ENCODE data around the gene CCDC74A.
"Not testable (repeated sequence)": the region's sequence is repeated elsewhere in the genome, so short reads cannot be mapped to it uniquely, and the experiment has no call there.

Gene CCDC74A

GRCh38 chr2:131527131-131528001, at the start of gene CCDC74A:
Gene CCDC74A (plus strand): TSS chr2:131527888. CDS start chr2:131527971, 83 bp downstream.
- peak; percentile 76 for DNase-seq

DNA sequence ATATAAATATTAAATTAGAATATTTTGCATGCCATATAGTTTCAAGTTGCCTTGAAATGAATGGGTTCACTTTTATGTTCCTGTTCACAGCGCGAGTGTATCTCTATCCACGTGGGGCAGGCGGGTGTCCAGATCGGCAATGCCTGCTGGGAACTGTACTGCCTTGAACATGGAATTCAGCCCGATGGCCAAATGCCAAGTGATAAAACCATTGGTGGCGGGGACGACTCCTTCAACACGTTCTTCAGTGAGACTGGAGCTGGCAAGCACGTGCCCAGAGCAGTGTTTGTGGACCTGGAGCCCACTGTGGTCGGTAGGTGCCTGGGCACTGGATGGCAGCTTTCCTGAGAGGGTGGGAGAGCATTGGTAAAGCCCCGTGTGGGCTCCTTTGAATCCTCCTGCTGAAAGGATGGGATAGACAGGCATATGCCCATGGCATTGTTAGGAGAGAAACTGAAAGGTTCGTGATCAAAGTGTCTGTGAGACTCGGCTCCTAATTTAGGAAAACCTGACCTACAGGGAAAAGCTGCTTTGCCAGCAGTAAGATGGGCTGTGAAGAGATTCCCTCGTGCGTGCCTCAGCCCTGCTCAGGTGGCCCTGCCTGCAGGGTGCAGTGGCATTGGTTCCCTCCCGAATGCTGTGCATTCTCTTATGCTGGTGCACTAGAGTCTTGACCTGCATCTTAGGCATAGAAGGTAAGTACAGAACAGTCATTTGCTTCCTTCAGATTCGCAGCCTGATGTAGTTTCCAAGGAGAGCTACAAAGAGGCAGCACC, 49.4 kb upstream of the CCDC74A start:
- DNase-seq, result not testable (repeated sequence)

- not testable (repeated sequence) for DNase-seq
These were observed 48.7 kb upstream of the CCDC74A start for GRCh38 chr2:131478850-131479461.

GRCh38 chr2:131480351-131480750, 47.3 kb upstream of the CCDC74A start:
- DNase-seq, result not testable (repeated sequence)

GRCh38 chr2:131482506-131483155, 45.1 kb upstream of the CCDC74A start:
- DNase-seq, result not testable (repeated sequence)

DNA sequence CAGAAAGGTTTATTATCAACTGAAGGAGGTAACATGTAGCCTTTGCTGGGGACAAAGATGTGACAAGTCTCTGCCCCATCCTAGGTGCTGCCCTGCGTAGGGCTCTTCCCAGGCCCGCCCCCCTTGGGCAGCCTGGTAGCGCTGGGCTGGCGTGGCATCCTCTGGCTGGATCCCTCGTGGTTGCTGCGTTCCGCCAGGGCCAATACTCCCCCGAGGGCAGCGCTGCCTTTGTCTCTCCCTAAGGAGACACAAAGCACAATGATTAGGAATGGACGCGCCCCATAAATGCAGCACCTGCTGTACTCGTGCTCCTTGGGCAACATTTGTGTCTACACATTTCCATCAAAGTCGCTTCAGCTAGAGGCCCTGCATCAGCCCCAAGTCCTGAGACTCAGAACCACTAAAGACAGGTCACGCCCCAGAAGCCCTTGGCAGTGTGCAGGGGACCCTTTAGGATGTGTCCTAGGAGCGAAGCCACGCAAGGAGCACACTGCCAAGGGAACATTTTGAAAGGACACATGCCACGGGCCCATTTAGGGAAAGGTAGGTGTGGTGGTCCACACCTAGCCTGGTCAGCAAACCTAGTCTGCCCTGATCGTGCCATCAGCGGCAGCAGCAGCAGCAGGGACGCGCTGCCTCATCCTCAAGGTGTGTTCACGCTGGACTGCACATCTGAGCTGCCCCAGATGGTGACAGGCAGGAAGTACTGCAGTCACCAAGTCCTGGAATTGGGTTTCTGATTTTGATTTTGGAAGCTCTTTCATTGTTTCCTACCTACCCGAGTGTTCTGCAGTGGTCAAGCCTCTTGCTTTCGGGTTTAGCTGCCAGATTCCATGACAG, 43.5 kb upstream of the CCDC74A start:
- DNase-seq, result not testable (repeated sequence)

GRCh38 chr2:131484906-131485460, 42.7 kb upstream of the CCDC74A start:
- not testable (repeated sequence) for DNase-seq

GRCh38 chr2:131486201-131486902, 41.3 kb upstream of the CCDC74A start:
- not testable (repeated sequence) for DNase-seq

DNA sequence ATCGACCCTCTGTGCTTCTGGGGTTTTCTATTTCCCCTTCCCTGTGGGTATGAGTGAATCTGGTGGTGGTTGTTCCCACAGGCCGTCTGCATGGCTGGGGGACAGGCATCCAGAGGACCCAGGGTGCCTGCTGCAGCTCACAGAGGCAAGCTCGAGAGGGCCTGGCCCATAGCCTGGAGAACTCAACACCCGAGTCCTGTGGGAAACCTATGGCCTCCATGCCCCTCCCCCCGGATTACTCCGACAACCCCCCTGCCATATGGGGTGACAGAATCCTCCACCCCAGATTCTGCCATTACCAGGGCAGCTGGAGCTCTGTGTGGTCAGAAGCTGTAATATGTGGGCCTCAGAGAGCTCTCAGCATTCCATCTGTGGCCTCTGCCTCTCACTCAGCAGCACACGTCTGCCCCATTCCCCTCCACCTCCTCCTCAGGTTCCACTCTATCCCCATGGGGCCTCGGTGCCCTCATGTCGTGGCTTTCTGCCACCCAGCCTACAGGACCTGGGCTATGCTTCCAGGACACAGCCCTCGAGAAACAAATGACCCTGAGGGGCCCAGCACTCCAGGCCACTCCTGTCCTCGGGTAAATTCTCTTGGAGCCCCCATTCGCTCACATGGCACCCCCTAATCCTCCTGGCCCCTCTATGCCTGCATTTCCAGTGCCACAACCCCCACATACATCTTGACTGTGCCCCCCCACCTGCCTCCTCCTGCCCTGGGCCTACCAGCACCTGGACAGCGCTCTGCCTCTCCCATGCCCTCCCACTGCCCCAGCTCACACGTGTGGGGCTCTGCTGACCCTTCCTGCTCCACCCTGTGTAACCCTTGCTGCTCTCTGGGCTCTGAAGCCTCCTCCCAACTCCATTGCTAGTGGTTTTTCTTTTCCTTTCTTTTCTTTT, 39.1 kb upstream of the CCDC74A start:
- peak; percentile 83 for DNase-seq

DNA sequence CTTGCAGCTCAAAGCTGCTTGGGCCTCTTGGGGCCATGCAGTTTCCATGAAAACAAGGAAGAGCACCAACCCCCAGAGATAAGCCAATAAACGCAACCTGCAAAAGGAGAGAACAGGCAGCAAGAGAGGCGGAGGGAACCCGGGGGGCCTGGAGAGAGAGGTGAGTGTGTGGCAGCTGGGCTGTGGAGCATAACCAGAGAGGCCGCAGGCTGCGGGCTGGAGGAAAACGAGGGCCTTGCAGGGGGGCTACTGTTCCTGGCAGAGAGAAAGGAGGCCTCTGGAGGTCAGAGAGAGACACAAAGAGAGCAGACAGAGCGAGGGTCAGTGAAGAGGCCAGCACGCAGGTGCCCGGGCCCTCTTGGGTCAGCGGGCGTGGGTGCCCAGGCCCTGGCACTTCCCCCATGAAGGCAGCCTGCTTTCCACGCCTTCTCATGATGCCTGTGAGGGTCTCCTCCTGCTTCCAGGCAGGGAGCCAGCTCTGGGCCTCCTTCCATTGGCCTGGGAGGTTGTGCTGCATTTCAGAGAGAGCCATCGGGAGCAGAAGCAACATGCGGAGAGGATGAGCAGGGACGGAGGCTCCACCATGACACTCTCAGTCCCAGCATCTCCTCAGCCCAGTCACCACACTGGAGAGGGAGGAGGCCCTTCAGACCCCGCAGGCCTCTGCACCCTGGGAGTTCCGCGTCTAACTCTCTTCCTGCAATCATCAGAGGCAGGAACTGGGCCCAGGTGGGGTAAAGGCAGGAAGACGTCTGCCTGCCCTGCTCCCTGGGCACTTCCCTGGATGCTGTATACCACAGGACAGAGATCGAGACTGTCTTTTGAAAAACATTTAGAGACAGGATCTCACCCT, 36.8 kb upstream of the CCDC74A start:
- DNase-seq, result peak; percentile 81

DNA sequence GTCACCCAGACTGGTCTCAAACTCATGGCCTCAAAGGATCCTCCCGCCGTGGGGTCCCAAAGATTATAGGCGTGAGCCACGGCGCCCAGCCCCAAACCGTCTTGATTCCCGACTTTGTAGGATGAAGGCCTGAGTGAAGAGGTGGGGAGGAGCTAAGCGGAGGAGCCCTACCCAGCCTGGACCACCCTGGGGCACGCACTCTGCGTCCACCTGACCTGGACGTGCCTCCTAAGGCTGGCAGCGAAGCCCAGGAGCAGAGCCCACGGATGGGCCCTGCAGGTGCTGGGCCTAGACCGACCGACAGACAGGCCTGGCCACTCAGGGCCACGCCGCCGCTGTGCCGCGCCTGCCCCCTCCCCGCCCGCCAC, 36.2 kb upstream of the CCDC74A start:
- peak; percentile 52 for DNase-seq

DNA sequence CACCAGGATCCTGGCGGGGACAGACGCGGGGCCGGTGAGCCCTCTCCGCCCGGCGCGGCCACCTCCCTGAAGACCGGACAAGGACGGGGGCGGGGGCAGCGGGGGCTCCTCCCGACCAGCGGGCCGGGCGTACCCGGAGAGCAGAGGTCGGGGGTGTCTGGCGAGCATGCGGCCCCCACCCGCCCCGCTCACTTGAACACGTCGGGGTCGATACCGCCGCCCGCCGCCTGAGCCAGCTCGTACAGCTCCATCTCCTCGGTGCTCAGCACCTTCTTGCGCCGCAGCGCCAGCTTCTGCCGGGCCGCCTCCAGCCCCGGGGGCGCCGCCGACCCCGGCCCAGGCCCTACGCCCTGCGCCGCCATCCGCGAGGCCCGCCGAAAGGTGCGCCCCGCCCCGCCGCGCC, 35.7 kb upstream of the CCDC74A start, which contains the start of gene MZT2A:
TSS of gene MZT2A (minus strand) at position 383 of the 403 bp plus-strand sequence. CDS start at position 362, 21 bp downstream.
- DNase-seq, result not testable (repeated sequence)

- peak; percentile 98 for DNase-seq
These were observed 35.1 kb upstream of the CCDC74A start for GRCh38 chr2:131492418-131493198.

DNA sequence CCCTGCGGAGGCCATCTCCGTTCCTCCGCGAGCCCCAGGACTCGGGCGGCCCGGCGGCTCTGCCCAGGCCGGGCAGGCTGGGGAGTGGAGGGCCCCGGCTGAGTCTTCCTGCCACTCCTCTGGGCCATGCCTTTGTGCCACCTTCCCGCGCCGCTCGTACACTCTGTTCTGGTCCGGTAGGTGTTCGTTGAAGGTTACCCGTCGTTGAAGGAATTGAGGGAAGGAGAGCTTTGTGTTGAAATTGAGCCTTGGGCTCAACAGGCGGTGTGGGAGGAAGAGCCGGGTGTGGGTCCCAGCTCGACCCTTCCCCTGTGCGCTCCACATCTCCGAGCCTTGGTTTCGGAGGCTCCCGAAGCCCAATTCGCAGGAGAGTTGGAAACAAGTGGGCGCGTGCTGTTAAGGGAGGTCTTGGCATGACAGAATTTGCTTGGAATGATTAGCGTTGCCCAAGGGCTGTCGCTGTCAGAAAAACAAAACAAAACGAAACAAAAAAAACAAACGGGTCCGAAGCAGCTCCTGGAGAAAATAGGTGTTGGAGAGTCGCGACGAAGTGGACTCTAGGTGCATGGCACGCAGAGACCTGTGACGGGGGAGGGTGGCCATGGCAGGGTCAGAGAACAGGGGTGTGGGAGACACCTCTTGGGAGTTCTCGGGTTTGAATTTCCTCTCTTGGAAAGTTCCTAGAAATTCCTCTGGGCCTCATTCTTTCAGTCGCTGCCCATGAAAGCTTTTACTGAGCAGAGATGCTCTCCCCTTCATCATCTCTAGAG, 34.3 kb upstream of the CCDC74A start:
- DNase-seq, result peak; percentile 39

GRCh38 chr2:131495506-131495905, 32.2 kb upstream of the CCDC74A start:
- not testable (repeated sequence) for DNase-seq

DNA sequence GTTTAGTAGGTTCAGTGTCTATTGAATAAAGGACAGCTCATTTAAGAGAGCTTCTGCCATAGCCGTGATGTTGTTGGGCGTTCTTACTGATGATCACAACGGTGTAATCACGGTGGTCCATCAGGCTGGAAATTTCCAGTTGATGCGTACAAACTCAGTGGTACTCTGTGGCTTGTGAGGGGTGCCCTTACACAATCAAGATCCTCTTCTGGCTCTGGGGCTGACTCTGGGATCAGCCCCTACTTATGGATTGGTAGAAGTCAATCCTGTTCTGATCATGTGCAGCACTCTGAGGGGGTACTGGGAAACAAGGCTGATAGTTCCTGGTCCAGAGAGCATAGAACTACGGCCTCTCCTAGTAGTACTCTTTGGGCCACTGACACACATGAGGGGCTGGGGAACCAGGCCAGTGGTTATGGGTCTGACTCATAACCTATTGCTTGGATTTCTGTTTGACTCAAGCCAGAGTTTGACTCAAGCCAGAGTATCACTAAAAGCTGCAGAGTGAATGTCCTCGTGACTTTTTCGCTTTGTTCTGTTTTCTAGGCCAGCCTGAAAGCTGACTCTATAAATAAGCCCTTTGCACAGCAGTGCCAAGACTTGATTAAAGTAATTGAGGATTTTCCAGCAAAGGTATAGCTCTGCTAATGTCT, 29.2 kb upstream of the CCDC74A start:
- not testable (repeated sequence) for DNase-seq

Data from NCI-H82 (cell line).